Measurements from ENCODE around the gene FGFR3.
"Not testable (repeated sequence)": the region's sequence is repeated elsewhere in the genome, so short reads cannot be mapped to it uniquely, and the experiment has no call there.

The FGFR3 gene

GRCh38 chr4:1822568-1823544 is 29.8 kb downstream of the FGFR3 start:
- no peak for DNase-seq

- no peak for DNase-seq
These were observed 30.4 kb downstream of the FGFR3 start for GRCh38 chr4:1823545-1823932.

- no peak for DNase-seq
These were observed 31.7 kb downstream of the FGFR3 start for GRCh38 chr4:1824746-1825145.

GRCh38 chr4:1825326-1825725 is 32.2 kb downstream of the FGFR3 start:
- no peak for DNase-seq

- DNase-seq, result no peak
These were observed 33.6 kb downstream of the FGFR3 start for GRCh38 chr4:1826531-1827350.

GRCh38 chr4:1830234-1830633 is 37.1 kb downstream of the FGFR3 start:
- no peak for DNase-seq

- DNase-seq, result no peak
These were observed 37.6 kb downstream of the FGFR3 start for GRCh38 chr4:1830642-1831228.

- DNase-seq, result no peak
These were observed 38.2 kb downstream of the FGFR3 start for GRCh38 chr4:1831331-1831730.

- no peak for DNase-seq
These were observed 39.6 kb downstream of the FGFR3 start for GRCh38 chr4:1832690-1833089.

- DNase-seq, result no peak
These were observed 40.4 kb downstream of the FGFR3 start for GRCh38 chr4:1833307-1834046.

GRCh38 chr4:1834047-1834775 is 41.1 kb downstream of the FGFR3 start:
- DNase-seq, result no peak

- not testable (repeated sequence) for DNase-seq
These were observed 42.7 kb downstream of the FGFR3 start for GRCh38 chr4:1835836-1836235.

- no peak for DNase-seq
These were observed 43.6 kb downstream of the FGFR3 start for GRCh38 chr4:1836650-1837049.

- DNase-seq, result no peak
These were observed 44.0 kb downstream of the FGFR3 start for GRCh38 chr4:1837069-1837468.

GRCh38 chr4:1839282-1839681 is 46.2 kb downstream of the FGFR3 start:
- no peak for DNase-seq

- no peak for DNase-seq
These were observed 48.3 kb downstream of the FGFR3 start for GRCh38 chr4:1841201-1841886.

GRCh38 chr4:1841887-1842210 is 48.8 kb downstream of the FGFR3 start:
- DNase-seq, result no peak

GRCh38 chr4:1842339-1842895 is 49.3 kb downstream of the FGFR3 start:
- no peak for DNase-seq

GRCh38 chr4:1842993-1843448 is 49.9 kb downstream of the FGFR3 start:
- DNase-seq, result no peak

- DNase-seq, result no peak
These were observed 50.8 kb downstream of the FGFR3 start for GRCh38 chr4:1843852-1844251.

GRCh38 chr4:1844618-1845017 is 51.5 kb downstream of the FGFR3 start:
- DNase-seq, result not testable (repeated sequence)

Data from stimulated activated CD8-positive, alpha-beta memory T cell treated with anti-CD3 and anti-CD28 coated beads, Interleukin-4, amount 100 ng/mL, for 48 hours (primary cell).